CD4-positive, alpha-beta T cell treated with Interleukin-15 for 4 hours (primary cell): ENCODE data around the gene SLC25A29.

Experiments
- DNase-seq: peaks from one replicate; pipeline ENCODE4 v3.0.0-alpha.2; 2020; ENCODE audit warnings: low spot score

The SLC25A29 gene

DNA sequence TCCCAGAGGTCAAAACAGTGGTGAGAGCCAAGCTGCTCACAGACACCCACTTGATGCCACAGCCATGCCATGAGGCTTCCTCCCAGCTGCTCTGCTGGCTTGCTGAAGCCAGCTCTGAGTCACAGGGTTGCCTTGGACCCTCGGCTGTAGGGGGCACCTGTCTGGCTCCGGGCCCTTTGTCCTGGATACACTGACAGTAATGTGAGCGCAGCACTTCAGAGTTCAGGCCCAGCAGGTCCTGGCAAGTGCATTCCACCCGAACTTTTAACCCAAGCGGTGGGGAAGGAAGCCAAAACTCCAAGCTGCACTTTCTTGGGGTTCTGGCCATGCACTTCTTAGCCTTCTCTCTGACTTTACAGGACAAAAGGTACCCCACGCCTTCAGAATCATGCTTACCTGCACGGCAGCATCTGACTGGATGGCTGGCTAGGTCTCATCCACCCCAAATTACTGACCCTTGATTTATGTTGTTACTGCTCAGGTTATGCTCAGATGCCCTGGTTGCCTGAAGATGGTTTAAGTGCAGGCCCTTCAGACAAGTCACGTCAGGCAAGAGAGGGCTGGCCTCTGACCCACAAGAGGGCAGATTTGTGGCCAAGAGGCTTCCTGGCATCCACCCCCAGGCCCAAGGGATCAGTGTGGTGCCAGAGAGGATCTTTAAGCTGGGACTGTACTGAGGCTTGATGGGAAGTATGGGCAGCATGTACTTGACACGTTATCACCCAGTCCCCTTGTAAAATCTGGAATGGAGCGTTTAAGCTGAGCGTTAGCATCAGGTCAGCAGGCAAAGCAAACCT lies 24.8 kb downstream of the SLC25A29 start:
- DNase-seq: no peak

DNA sequence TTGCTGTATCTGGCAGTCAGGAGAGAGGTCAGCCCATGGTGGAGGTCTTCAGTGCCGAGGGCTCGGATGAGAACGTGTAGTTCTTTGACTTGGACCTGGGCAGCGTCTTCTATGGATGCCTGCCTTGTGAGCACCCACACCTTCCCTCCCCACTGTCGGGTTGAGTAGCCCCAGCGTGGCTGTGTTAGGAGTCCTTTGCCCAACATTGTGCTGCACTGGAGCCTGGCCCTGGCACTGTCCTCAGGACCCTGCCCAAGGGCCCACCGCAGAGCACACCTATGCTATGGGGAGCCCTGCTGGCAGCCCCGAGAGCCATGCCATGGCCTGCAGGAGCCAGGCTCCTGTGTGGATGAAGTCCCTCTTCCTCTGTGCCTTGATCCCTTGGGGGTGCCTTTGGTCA lies 26.7 kb downstream of the SLC25A29 start:
- no peak for DNase-seq

DNA sequence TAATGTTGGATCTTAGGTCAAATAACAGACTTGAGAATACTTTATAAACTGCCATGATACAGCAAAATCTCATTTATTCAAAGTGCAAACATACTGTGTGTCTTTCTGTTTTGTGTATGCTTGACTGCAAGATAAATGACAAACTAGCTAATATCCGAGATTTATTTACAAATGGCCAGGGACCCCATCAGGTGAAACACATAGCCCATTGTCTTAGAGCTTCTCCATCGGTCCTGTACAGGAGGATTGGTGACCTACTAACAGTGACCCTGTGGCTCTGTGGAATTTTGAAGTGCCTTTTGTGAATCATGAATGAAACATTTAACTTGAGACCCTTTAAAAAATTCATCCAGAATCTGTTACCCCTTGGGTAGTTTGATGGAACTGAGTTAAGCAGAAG lies 27.1 kb downstream of the SLC25A29 start:
- no peak for DNase-seq

DNA sequence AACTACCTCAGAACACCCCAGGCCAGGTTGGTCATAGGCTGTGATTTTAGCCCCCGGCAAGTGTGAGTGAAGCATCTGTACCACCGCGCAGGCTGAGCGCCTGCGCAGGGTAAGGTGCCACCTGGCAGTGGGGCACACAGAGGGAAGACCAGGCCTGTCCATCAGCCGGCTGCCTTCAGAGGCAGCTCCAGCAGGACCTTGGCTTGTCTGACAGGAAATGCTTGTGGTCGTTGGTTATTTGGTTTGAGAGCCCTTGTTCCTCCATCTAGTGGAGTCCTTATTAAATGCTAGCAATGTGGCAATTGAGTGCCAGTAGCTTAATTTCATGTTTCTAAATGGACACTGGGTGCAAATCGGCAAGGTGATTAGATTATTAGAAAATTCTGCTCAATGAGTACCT lies 27.5 kb downstream of the SLC25A29 start:
- no peak for DNase-seq

DNA sequence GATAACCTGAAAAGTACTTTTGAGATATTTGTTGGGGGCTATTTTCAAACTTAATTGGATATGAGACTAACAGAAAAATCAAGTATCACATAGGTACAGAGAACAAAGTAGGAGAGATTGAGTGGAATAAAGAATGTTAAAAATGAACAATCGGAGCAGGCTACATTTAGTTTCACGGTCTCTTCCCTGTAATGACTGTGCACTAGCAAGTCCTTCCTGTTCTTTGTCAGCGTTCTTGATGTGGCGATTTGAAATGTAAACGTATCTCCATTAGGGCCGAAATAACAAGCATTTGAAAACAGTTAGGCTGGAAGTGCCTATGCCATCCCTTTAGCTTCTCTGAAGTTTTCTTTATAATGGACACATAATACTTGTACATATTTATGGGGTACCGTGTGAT lies 31.0 kb downstream of the SLC25A29 start:
- DNase-seq: no peak

DNA sequence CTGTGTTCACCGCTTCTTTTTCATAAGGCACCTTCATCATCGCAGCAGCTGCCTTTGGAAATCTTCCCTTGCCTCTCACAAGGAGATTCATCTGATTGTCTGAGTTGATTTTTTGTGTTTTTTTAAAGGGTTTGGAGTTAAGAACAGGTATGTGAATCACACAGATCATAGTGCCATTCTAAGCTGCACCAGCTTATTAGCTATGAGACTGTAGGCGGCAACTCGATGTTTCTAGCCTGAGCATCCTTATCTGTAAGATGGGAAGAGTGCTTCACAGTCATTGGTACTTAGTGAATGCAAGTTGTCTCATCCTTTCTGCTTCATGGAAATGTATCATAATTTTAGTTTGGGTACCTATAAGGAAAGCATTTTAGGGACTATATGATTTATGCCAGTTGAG lies 32.0 kb downstream of the SLC25A29 start:
- no peak for DNase-seq

DNA sequence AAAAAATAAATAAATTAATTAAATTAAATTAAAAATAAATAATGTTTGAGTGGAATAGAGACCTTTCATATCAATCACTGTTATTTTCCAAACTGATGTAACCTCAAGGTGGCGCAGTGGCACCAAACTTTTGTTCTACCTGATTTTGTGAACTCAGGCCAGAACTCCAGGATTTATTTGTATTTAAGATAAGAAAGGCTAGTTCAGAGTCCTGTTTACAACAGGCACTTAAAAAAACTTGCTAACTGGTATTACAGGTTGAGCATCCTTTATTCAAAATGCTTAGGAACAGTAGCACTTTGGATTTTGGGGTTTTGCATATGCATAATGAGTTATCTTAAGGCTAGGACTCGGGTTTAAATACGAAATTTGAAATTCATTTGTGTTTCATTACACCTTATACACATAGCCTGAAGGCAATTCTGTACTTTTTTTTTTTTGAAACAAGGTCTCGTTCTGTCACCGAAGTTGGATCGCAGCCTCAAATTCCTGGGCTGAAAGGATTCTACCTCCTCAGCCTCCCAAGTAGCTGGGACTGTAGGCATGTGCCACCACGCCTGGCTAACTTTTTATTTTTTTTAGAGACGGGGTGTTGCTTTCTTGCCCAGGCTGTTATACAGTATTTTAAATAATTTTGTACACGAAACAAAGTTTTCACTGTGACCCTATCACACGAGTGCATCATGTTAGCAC lies 34.9 kb downstream of the SLC25A29 start:
- DNase-seq: peak; percentile 20

DNA sequence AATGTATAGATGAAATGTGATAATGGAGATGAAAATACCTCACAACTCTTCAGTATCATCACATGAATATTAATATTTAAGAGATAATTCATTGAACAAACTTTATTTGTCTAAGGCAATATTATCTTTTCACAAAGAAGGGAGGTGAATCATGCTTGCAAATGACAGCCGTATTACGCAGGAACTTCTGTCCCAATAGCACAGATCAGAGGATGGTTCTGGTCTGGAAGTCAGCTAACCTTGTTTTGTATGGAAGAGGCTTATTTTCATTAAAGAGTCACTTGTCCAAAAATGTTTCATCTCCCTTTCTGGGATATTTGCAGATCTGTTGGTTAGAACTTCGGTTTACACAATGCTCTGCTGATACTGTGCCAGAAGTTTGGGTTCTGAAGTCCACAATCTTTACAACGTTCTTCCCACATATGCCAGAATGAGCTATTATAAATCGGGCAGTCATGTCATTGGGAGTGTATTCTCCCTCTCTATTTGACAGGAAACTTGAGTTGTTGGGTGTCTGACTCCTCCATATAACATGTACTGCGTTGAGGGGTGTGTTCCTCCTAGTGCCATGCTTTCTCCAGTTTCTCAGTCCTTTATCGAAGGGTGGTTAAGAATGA lies 37.5 kb downstream of the SLC25A29 start:
- DNase-seq: no peak

DNA sequence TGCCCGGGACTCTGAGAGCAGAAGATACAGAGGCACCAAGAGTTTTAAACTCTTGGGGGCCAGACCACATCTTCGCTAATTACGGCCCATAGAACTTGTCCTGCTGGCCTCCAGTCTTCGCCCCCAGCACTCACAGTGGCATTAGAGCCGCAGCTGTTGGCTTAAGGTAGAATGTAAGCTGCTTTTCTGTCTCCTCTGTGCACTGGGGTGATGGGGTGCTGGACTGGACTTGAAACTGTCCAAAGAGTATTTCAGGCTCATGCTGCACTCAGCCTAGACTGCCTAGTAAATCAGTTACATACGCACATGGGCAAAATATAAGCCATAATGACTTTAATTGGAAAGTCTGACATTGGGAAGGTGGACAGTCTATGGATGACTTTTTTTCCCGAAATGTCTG lies 38.3 kb downstream of the SLC25A29 start:
- no peak for DNase-seq

DNA sequence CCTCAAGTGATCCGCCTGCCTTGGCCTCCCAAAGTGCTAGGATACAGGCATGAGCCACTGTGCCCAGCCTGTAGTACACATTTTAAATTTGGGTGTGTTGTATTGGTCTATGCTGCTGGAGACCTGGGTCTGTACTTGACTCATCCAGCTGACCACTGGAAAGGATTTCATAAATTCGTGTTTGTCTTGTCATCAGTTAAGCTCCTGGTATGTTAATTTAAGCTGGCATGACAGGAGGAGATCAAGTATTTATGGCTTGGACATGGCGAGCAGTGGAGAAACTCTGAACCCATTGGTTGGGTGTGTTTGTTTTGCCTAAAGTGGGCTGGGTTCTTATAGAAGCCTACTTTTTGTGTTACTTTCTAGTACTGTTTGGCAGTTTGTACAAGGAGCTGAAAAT lies 43.1 kb downstream of the SLC25A29 start:
- no peak for DNase-seq

DNA sequence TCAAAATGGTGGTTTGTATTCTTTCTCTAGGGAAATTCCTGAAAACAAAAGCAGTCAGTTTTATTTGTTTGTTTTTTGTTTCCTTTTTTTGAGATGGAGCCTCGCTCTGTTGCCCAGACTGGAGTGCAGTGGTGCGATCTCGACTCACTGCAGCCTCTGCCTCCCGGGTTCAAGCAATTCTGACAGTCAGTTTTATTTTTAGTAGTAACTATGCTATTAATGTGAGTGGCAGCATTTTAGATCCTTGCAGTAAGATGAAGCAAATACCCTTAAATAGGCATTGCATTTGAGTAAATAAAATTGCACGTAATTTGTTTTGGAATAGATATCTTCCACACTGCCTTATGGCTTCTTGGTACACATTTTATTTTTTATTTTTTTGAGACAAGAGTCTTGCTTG lies 43.7 kb downstream of the SLC25A29 start:
- no peak for DNase-seq

DNA sequence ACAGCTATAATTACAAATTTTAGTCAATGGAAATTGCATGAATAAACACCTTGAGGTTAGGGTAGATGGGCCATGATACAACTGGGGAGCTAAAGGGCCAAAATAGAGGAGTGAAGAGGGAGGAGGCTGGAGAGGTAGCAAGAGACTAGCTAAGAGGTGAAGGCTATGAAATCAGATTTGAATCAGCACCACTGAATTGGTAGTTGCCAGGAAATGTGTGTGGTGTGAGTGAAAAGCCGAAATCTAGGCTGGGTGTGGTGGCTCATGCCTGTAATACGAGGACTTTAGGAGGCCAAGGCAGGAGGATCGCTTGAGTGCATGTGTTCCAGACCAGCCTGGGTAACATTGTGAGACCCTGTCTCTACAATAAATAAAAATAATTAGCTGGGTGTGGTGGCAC lies 44.6 kb downstream of the SLC25A29 start:
- peak; percentile 31 for DNase-seq

DNA sequence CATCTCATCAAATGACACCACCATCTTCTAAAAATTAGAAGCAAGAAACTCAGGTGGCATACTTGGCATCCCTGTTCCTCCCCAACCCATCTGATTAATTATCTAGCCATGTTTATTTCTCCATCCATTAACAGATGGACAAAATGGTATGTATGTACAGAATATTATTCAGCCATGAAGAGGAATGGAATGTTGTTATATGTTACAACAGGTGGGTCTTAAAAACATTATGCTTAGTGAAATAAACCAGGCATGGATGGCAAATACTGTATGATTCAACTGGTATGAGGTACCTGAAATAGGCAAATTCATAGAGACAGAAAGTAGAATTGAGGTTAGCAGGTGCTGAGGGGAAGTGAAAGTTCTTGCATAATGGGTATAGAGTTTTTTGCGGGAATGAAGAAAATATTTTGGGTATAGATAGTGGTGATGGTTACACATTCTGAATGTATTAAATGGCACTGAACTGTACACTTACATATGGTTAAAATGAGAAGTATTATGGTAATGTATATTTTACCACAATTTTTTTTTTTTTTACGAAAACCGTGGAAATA lies 49.8 kb downstream of the SLC25A29 start:
- no peak for DNase-seq

DNA sequence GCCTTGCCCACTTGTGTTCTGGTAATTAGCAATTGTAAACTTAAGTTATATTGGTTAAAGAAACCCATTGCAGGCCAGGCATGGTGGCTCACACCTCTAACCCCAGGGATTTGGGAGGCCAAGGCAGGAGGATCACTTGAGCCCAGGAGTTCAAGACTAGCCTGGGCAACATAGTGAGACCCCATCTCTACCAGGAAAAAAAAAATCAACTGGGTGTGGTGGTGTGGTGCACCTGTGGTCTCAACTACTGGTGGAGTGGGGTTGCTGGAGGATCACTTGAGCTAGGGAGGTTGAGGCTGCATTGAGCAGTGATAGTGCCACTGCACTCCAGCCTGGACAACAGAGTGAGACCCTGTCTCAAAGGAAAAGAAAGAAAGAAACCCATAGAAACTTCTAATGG lies 53.6 kb downstream of the SLC25A29 start:
- DNase-seq: no peak

DNA sequence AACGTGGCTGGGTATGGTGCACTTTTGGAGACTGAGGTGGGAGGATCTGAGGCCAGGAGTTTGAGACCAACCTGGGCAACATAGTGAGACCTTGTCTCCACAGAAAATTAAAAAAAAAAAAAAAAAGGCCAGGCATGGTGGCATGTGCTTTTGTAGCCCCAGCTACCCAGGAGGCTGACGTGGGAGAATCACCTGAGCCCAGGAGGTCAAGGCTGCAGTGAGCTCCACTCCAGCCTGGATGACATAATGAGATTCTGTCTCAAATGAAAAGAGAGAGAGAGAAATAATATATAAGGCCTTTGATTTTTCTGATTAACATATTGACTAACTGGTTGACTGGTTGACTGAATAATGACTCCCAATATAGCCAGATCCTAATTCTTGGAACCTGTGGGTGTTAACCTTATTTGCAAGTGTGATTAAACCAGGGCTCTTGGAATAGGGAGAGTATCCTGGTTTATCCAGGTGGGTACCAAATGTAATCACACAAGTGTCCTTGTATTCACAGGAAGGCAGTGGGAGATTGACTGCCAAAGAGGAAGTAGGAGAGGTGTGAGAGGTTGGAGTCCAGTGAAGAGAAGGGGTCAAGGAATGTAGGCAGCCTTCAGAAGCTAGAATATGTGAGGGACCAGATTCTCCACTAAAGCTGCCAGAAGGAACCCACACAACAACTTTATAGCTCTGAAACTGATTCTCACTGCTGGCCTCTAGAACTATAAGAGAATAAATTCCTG lies 55.3 kb downstream of the SLC25A29 start:
- no peak for DNase-seq

DNA sequence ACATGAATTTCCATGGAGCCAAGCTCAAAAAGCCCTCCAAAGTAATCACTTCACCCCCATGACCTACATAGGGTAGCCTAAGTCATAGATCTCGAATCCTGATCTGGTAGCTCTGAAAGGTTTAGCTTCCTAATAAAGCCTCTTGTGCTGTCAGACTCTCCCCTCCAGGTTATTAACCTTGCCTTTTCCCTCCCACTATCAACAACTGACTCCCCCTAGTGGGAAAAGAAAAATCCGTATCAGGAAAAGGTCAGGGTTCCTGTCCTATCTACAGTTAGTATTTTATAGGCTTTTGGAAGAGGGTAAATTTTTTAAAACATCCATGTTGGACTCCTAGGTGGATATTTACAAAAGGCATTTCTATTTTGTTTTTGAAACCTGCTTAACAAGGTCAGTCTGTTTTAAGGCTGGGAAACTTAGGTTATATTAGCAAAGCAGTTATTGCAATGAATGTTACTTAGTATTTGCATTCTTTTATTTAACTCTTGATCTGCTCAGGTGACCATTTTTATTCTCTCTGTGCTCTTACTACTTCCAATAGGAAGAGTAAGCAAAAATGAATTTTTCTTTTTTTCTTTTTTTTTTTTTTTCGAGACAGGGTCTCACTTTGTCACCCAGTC lies 59.3 kb downstream of the SLC25A29 start:
- peak; percentile 51 for DNase-seq

DNA sequence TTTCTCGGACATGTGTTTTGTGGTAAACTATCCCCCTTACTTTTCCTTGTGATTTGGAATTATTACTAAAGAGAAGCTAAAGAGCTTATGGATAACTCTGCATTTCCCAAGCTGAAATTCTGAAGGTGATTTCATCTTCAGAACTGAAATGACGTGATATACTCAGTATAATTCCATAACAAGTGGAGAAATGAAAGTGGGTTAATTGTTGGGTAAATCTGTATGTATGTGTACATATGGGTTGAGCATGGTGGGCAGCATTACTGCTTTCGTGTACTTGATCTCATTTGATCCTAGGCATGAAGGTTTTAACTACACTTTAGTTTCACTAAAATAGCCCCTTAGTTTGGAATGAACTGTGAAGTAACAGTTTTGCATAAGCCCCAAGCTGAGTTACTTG lies 63.2 kb downstream of the SLC25A29 start:
- no peak for DNase-seq

DNA sequence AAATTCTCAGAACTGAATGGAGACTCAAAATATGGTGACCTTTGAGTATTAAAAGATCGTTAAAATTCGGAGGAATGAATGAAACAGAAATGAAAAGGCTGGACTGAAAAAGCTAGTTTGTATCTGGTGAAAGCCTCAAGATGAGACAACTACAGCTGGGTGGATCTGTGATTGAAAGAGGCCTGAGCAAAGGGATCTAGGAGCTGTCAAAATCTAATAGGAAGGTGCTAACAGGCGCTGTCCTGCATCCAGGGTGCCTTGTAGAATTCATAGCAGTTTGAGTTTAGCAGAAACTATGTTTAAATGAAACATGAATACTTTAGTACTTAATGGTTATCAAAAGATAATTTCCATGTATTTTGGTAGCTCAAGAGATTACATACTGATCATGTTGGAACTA lies 65.0 kb downstream of the SLC25A29 start:
- DNase-seq: no peak
